ENCODE results near the gene RNF151. TPM values are rescaled to one million over a fixed set of nuclear protein-coding genes. Genes with fewer than 3 reads are reported as not detected.

RNF151 gene
- total RNA-seq, 6 experiments from 2014 or later = not detected

- Mint-ChIP-seq H3K9me3 (no peaks in the 10 kb centered on the region), H3K4me1 (ENCODE audit: low read depth) (peaks cover 9% of the 10 kb centered on the region), H3K36me3 (ENCODE audit: low read depth) (no peaks in the 10 kb centered on the region; the same call in 1 of the 2 replicates), H3K4me3 (peak overlapping the region; percentile 91), H3K27me3 (ENCODE audit: insufficient read depth) (peaks cover 2% of the 10 kb centered on the region), H3K27ac (no peak overlapping the region)
- peak; percentile 44; the same call in 1 of the 2 replicates for TF ChIP-seq CTCF (IDR thresholded peaks at IDR 0.05)
- DNase-seq = no peak
Observed at GRCh38 chr16:1941162-1942046, 25.3 kb upstream of the RNF151 start.

GRCh38 chr16:1942047-1942809 is 24.4 kb upstream of the RNF151 start:
- peak overlapping the region; percentile 91 for H3K4me3 Mint-ChIP-seq
- no peak overlapping the region; the same call in 1 of the 2 replicates for H3K27ac Mint-ChIP-seq
- no peaks in the 10 kb centered on the region; the same call in 1 of the 2 replicates for H3K36me3 Mint-ChIP-seq (ENCODE audit: low read depth)
- H3K9me3 Mint-ChIP-seq = no peaks in the 10 kb centered on the region
- DNase-seq = no peak
- peaks cover 9% of the 10 kb centered on the region for H3K4me1 Mint-ChIP-seq (ENCODE audit: low read depth)
- TF ChIP-seq CTCF (IDR thresholded peaks at IDR 0.05) = no peak
- peaks cover 4% of the 10 kb centered on the region for H3K27me3 Mint-ChIP-seq (ENCODE audit: insufficient read depth)

- peak within 1 kb of the TSS; percentile 64 for H3K27ac Mint-ChIP-seq
- H3K36me3 Mint-ChIP-seq (ENCODE audit: low read depth) = no peaks in the 10 kb centered on the region; the same call in 1 of the 2 replicates
- H3K4me1 Mint-ChIP-seq (ENCODE audit: low read depth) = peaks cover 9% of the 10 kb centered on the region
- no peaks in the 10 kb centered on the region for H3K9me3 Mint-ChIP-seq
- peaks cover 4% of the 10 kb centered on the region for H3K27me3 Mint-ChIP-seq (ENCODE audit: insufficient read depth)
- DNase-seq = peak; percentile 95
- peak within 1 kb of the TSS; percentile 91 for H3K4me3 Mint-ChIP-seq
- TF ChIP-seq CTCF (IDR thresholded peaks at IDR 0.05) = no peak
Observed at GRCh38 chr16:1942810-1943726, 23.6 kb upstream of the RNF151 start, which contains the start of gene MSRB1. Gene MSRB1 (minus strand): TSS chr16:1943199. CDS start chr16:1943156, 43 bp downstream.

- no peak for TF ChIP-seq CTCF (IDR thresholded peaks at IDR 0.05)
- Mint-ChIP-seq H3K36me3 (ENCODE audit: low read depth) (no peaks in the 10 kb centered on the region), H3K4me1 (ENCODE audit: low read depth) (peaks cover 9% of the 10 kb centered on the region), H3K27ac (0 out of 2 replicates have a peak overlapping the region, but pooled peaks have one; percentile 7), H3K27me3 (ENCODE audit: insufficient read depth) (peaks cover 6% of the 10 kb centered on the region), H3K4me3 (no peak overlapping the region), H3K9me3 (no peaks in the 10 kb centered on the region)
- DNase-seq = no peak
Observed at GRCh38 chr16:1944612-1945199, 21.9 kb upstream of the RNF151 start.

Data from HFFc6 (cell line).